HepG2 (cell line): Measurements from ENCODE around the gene COL9A3.

Source experiments
- EP300 ChIP-seq, 3 experiments: sonication (generic) in 1 of 3; formaldehyde crosslinking in 1 of 3; IDR thresholded peaks; 2 replicates each; pipeline versions ENCODE4 v1.5.1 to v1.6.1; 2011 to 2020; ENCODE audit warnings: low read depth in 2 of 3, low read length in 2 of 3, borderline replicate concordance in 1 of 3, improper control_type of control experiment in 1 of 3, mild to moderate bottlenecking in 1 of 3, missing genetic modification reagents in 1 of 3, moderate library complexity in 1 of 3
- RBM22 ChIP-seq: fragments of 200-400 bp; formaldehyde crosslinking; optimal IDR thresholded peaks from 2 replicates; pipeline ENCODE3; 2017; ENCODE audit warnings: mild to moderate bottlenecking, low read length, moderate library complexity
- THYN1 ChIP-seq: sonication (generic); formaldehyde crosslinking; IDR thresholded peaks from 2 replicates; pipeline ENCODE4 v1.8.1; 2023; ENCODE audit warnings: low read depth, mild to moderate bottlenecking, moderate library complexity, missing genetic modification reagents, borderline replicate concordance
- TF ChIP-seq, protein P1 (sequence below): sonication (generic); formaldehyde crosslinking; IDR thresholded peaks from 2 replicates; pipeline ENCODE4 v1.8.1; 2023; ENCODE audit warnings: mild to moderate bottlenecking, missing genetic modification reagents

DNA sequence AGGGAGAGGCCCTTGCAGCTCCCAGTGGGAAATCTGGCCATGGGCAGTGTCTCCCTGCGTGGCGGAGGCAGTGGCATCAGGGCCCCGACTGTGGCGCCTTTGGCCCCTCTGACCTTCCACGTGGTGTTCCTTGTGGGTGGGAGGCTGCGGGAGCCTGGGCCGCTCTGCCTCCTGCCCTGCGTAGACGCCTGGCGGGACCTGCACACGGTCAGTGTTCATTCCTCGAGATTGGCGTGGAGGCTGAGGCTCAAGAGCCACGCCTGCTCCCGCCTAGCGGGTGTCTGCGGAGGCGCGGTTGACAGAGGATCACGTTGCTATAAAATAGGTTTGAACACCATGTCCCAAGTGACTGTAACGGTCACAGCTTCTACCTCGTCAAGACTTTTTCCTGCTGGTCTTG, 14.0 kb downstream of the COL9A3 start:
- no peak for TF ChIP-seq RBM22
- TF ChIP-seq, protein P1, sequence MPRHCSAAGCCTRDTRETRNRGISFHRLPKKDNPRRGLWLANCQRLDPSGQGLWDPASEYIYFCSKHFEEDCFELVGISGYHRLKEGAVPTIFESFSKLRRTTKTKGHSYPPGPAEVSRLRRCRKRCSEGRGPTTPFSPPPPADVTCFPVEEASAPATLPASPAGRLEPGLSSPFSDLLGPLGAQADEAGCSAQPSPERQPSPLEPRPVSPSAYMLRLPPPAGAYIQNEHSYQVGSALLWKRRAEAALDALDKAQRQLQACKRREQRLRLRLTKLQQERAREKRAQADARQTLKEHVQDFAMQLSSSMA (CRISPR knock-in tag), result no peak
- TF ChIP-seq EP300 (IDR thresholded peaks at IDR 0.05; ENCODE audit: low read depth in 2 of 2, low read length in 2 of 2), result no peak
- no peak for TF ChIP-seq EP300 (CRISPR knock-in tag; IDR thresholded peaks at IDR 0.05; ENCODE audit: borderline replicate concordance)
- TF ChIP-seq THYN1 (CRISPR knock-in tag), result no peak
